ENCODE results near the gene RBM20. TPM values are rescaled to one million over a fixed set of nuclear protein-coding genes. Genes with fewer than 3 reads are reported as not detected.

The RBM20 gene
- total RNA-seq, 1 experiment from 2014 or later = 0.17 TPM

- H3K56ac ChIP-seq (ENCODE audit: insufficient read length, low read depth, low read length) = no peak overlapping the region
- H3K27ac ChIP-seq (ENCODE audit: insufficient read length, low read depth, low read length) = no peak overlapping the region
- no peak overlapping the region for H3K23ac ChIP-seq (ENCODE audit: insufficient read length, low read depth, low read length)
- no peak overlapping the region for H3K27ac Mint-ChIP-seq
- no peak overlapping the region for H3K14ac ChIP-seq (ENCODE audit: insufficient read depth, low read length)
- no peak overlapping the region for H3K18ac ChIP-seq (ENCODE audit: insufficient read length, low read depth, low read length)
- H4K91ac ChIP-seq (ENCODE audit: insufficient read length, low read depth, low read length) = no peak overlapping the region
- no peak overlapping the region for H2AFZ ChIP-seq (ENCODE audit: low read length)
- no peak overlapping the region for H4K5ac ChIP-seq (ENCODE audit: insufficient read length, low read depth, low read length)
- TF ChIP-seq, protein P1, sequence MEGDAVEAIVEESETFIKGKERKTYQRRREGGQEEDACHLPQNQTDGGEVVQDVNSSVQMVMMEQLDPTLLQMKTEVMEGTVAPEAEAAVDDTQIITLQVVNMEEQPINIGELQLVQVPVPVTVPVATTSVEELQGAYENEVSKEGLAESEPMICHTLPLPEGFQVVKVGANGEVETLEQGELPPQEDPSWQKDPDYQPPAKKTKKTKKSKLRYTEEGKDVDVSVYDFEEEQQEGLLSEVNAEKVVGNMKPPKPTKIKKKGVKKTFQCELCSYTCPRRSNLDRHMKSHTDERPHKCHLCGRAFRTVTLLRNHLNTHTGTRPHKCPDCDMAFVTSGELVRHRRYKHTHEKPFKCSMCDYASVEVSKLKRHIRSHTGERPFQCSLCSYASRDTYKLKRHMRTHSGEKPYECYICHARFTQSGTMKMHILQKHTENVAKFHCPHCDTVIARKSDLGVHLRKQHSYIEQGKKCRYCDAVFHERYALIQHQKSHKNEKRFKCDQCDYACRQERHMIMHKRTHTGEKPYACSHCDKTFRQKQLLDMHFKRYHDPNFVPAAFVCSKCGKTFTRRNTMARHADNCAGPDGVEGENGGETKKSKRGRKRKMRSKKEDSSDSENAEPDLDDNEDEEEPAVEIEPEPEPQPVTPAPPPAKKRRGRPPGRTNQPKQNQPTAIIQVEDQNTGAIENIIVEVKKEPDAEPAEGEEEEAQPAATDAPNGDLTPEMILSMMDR (conservative IDR thresholded peaks at IDR 0.05) = no peak
- no peak overlapping the region for H3K9ac ChIP-seq (ENCODE audit: extremely low read depth, insufficient read length, low read length)
- no peak overlapping the region for H3K4me2 ChIP-seq (ENCODE audit: insufficient read depth, insufficient read length, low read length)
- H2BK12ac ChIP-seq (ENCODE audit: insufficient read length, low read depth, low read length) = no peak overlapping the region
- H3K4ac ChIP-seq (ENCODE audit: low read depth, low read length) = no peak overlapping the region
- H2BK15ac ChIP-seq (ENCODE audit: low read depth, low read length) = no peak overlapping the region
- no peaks in the 10 kb centered on the region for H3K9me3 ChIP-seq (ENCODE audit: control insufficient read depth, low read depth, low read length)
- no peaks in the 10 kb centered on the region for H3K36me3 Mint-ChIP-seq (ENCODE audit: insufficient read depth in 1 of 3, low read depth in 3 of 3)
- no peaks in the 10 kb centered on the region for H3K23me2 ChIP-seq (ENCODE audit: insufficient read length, low read depth, low read length, poor library complexity, severe bottlenecking)
- H2AK5ac ChIP-seq (ENCODE audit: insufficient read length, low read length) = no peak overlapping the region
- H3K27me3 Mint-ChIP-seq (ENCODE audit: low read depth) = no peaks in the 10 kb centered on the region; the same call in 1 of the 2 replicates
- H4K20me1 ChIP-seq (ENCODE audit: control insufficient read depth, insufficient read depth, insufficient read length) = no peaks in the 10 kb centered on the region
- no peak overlapping the region for H2BK20ac ChIP-seq (ENCODE audit: low read depth, low read length, poor library complexity, severe bottlenecking)
- H3K27me3 ChIP-seq (ENCODE audit: insufficient read depth, low read length) = no peaks in the 10 kb centered on the region
- no peak overlapping the region for H2BK5ac ChIP-seq (ENCODE audit: insufficient read length, low read length)
- no peak overlapping the region for H4K8ac ChIP-seq (replicated peaks; ENCODE audit: insufficient read length, low read depth, low read length)
- DNase-seq = no peak
- H3K79me1 ChIP-seq (ENCODE audit: insufficient read depth, low read depth, low read length, poor library complexity, severe bottlenecking) = no peaks in the 10 kb centered on the region
- H2BK120ac ChIP-seq (ENCODE audit: low read depth, low read length, poor library complexity, severe bottlenecking) = no peak overlapping the region
- no CpG with 5 or more reads among the region's 5 CpGs for WGBS (ENCODE audit: extremely low coverage, insufficient read length, low lambda C conversion rate)
- H3K4me3 Mint-ChIP-seq = no peak overlapping the region
- H3K79me2 ChIP-seq (ENCODE audit: insufficient read depth, low read length) = no peaks in the 10 kb centered on the region
- no peaks in the 10 kb centered on the region for H3K4me1 ChIP-seq (ENCODE audit: insufficient read depth, low read length)
- H3T11ph ChIP-seq (ENCODE audit: low read length) = no peak overlapping the region
- peaks cover 3 to 6% of the 10 kb centered on the region in 2 experiments for H3K4me1 Mint-ChIP-seq
- no peaks in the 10 kb centered on the region for H3K9me3 Mint-ChIP-seq
Observed at GRCh38 chr10:110808615-110809014, 164.5 kb downstream of the RBM20 start.
